Astrocyte of the cerebellum (primary cell): ENCODE measurements around the gene DUOXA2.

ENCODE experiments used
- DNase-seq: peaks from one replicate; pipeline ENCODE4 v3.0.0-alpha.2; 2011; ENCODE audit warnings: low read depth
- H3K4me3 ChIP-seq: 2 replicates; pipeline ENCODE4 v1.5.1; 2011; ENCODE audit warnings: mild to moderate bottlenecking, low read depth, low read length, moderate library complexity
- CTCF ChIP-seq: IDR thresholded peaks from 2 replicates; pipeline ENCODE4 v1.5.1; 2012; ENCODE audit warnings: low read length, low read depth, moderate library complexity, mild to moderate bottlenecking; ENCODE audit errors: missing control alignments
- in situ Hi-C: cut with HindIII; loops from 2 replicates; pipeline ENCODE4 v1.10.0; 2017; ENCODE audit warnings: low sequenced_read_pairs

The DUOXA2 gene

GRCh38 chr15:45091576-45091975 lies 22.6 kb upstream of the DUOXA2 start:
- no peak for TF ChIP-seq CTCF
- no peak overlapping the region for H3K4me3 ChIP-seq
- no peak for DNase-seq
- in situ Hi-C loops, result no loop called here

- no peak overlapping the region for H3K4me3 ChIP-seq
- in situ Hi-C loops, result no loop called here
- DNase-seq, result no peak
- TF ChIP-seq CTCF, result no peak
Observed at GRCh38 chr15:45093013-45093412, 21.1 kb upstream of the DUOXA2 start.

- TF ChIP-seq CTCF, result no peak
- in situ Hi-C loops, result no loop called here
- no peak overlapping the region for H3K4me3 ChIP-seq
- DNase-seq, result no peak
Observed at GRCh38 chr15:45093622-45094357, 20.3 kb upstream of the DUOXA2 start.

GRCh38 chr15:45094358-45094730 lies 19.8 kb upstream of the DUOXA2 start:
- in situ Hi-C loops, result no loop called here
- no peak overlapping the region for H3K4me3 ChIP-seq
- DNase-seq, result no peak
- no peak for TF ChIP-seq CTCF

GRCh38 chr15:45095661-45096060 lies 18.5 kb upstream of the DUOXA2 start:
- H3K4me3 ChIP-seq, result no peak overlapping the region
- in situ Hi-C loops, result no loop called here
- no peak for DNase-seq
- no peak for TF ChIP-seq CTCF

GRCh38 chr15:45097466-45097865 lies 16.7 kb upstream of the DUOXA2 start:
- DNase-seq, result no peak
- in situ Hi-C loops, result no loop called here
- no peak for TF ChIP-seq CTCF
- no peak overlapping the region for H3K4me3 ChIP-seq
